Testis (tissue), 2 donors: ENCODE measurements around the gene CTTNBP2.

Source experiments
- CTCF ChIP-seq, 3 experiments: fragments of 450-650 bp in 2 of 3; fragments of 200-600 bp in 1 of 3; sonication (generic) in 1 of 3; IDR thresholded peaks; one replicate each; pipeline ENCODE4 v1.5.1; 2016 to 2019; ENCODE audit warnings: antibody characterized with exemption in 3 of 3, mild to moderate bottlenecking in 2 of 3, moderate library complexity in 1 of 3
- POLR2A ChIP-seq: fragments of 450-650 bp; IDR thresholded peaks from one replicate; pipeline ENCODE4 v1.6.1; 2017; ENCODE audit warnings: antibody characterized with exemption, mild to moderate bottlenecking, moderate library complexity

DNA sequence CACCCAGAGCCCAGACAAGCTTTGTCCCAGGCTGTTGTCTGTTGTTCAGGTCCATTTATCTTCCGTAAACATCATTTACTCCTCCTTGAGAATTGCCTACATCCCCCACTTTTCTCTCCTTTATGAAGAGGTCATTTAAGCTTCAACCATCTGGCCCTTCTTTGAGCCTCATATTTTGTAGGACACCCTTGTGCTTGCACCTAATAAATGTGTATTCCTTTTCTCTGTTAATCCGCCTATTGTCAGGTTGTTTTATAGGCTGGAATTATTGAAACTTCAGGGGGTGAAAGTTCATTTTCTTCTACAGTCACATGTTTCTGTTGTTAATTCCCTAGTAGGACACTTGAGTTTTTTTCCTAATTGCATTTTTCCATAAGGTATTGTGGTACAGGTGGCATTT, 19.6 kb upstream of the CTTNBP2 start:
- TF ChIP-seq CTCF (IDR thresholded peaks at IDR 0.05) (no peak), POLR2A (no peak)
